GM18507 (cell line): Measurements from ENCODE around the gene MYCN.
"Not testable (repeated sequence)": the region's sequence is repeated elsewhere in the genome, so short reads cannot be mapped to it uniquely, and the experiment has no call there.

Experiments used
- DNase-seq: peaks from one replicate; pipeline ENCODE4 v3.0.0; 2011; ENCODE audit warnings: low read depth; ENCODE audit not compliant: insufficient read length; ENCODE audit errors: extremely low spot score
- FAIRE-seq: peaks from 2 replicates; lab custom pipeline; 2011; peaks lifted over from hg19 to GRCh38; lab: Jason Lieb, UNC

Gene MYCN

GRCh38 chr2:15941481-15941850 lies 1.1 kb downstream of the MYCN start:
- DNase-seq (no peak), FAIRE-seq (no peak)

DNA sequence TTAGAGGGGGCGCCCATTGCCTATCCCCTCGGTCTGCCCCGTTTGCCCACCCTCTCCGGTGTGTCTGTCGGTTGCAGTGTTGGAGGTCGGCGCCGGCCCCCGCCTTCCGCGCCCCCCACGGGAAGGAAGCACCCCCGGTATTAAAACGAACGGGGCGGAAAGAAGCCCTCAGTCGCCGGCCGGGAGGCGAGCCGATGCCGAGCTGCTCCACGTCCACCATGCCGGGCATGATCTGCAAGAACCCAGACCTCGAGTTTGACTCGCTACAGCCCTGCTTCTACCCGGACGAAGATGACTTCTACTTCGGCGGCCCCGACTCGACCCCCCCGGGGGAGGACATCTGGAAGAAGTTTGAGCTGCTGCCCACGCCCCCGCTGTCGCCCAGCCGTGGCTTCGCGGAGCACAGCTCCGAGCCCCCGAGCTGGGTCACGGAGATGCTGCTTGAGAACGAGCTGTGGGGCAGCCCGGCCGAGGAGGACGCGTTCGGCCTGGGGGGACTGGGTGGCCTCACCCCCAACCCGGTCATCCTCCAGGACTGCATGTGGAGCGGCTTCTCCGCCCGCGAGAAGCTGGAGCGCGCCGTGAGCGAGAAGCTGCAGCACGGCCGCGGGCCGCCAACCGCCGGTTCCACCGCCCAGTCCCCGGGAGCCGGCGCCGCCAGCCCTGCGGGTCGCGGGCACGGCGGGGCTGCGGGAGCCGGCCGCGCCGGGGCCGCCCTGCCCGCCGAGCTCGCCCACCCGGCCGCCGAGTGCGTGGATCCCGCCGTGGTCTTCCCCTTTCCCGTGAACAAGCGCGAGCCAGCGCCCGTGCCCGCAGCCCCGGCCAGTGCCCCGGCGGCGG lies 1.7 kb downstream of the MYCN start:
- no peak for DNase-seq
- no peak for FAIRE-seq

DNA sequence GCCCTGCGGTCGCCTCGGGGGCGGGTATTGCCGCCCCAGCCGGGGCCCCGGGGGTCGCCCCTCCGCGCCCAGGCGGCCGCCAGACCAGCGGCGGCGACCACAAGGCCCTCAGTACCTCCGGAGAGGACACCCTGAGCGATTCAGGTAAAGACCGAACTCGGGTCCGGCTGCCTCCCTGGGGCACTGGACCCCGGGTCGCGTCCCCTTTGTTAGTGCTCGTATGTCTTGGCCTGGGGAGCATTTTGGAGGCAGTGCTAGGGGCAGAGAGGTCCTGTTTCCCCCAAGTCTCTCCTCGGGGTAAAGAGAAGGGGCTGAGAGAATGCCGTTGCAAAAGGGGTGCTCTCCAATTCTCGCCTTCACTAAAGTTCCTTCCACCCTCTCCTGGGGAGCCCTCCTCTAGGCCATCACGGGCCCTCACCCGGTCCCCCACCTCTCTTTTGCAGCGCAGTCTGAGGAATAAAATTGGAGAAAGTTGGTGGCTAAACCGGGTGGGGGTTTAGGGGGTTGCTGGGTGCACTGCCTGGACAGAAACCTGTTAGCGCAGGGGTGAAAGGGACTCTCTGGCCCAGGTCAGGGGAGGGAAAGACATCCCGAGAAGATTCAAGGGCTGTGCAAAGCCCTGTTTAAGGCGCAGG lies 2.5 kb downstream of the MYCN start:
- DNase-seq (no peak), FAIRE-seq (no peak)

DNA sequence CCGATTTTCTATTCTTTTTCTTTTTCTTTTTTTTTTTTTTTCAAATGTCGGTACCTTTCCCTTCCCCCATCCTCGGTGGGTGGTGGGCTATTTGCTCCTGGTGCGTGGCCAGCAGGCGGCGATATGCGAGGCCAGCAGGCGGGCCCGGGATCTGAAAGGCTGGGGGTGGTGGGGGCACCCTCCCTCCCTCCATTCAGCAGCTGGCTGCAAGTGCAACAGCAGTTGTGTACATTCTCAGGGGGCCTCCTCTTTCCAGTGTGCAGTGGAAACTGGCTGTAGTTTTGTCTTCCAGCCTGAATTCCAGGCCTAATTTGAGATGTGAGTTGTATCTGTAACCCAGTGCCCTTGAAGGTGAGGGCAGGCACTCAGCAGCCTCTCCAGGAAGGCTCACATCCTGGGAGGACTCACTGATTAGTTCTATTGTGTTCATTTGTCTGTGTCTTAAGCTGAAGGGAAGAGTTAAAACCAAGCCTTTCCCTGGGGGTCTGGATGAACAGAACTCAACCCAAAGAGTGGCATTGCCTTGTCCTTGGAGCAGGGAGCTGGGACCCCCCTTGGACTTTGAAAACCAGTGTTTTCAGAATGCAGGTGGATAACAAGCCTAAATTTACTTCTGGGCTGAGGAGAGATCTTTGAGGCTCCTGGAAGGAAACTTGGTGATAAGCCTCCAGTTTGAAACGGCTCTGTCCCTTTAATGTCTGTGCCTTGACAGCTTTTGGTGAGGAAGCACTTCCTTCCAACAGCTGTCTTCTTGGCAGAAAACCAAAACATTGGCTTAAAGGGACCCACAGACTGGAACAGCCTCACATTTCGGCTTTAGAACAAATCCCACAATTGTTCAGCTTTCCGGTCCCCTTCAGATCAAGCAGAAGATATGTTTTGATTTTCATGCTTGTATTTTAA lies 3.3 kb downstream of the MYCN start:
- no peak for FAIRE-seq
- no peak for DNase-seq

DNA sequence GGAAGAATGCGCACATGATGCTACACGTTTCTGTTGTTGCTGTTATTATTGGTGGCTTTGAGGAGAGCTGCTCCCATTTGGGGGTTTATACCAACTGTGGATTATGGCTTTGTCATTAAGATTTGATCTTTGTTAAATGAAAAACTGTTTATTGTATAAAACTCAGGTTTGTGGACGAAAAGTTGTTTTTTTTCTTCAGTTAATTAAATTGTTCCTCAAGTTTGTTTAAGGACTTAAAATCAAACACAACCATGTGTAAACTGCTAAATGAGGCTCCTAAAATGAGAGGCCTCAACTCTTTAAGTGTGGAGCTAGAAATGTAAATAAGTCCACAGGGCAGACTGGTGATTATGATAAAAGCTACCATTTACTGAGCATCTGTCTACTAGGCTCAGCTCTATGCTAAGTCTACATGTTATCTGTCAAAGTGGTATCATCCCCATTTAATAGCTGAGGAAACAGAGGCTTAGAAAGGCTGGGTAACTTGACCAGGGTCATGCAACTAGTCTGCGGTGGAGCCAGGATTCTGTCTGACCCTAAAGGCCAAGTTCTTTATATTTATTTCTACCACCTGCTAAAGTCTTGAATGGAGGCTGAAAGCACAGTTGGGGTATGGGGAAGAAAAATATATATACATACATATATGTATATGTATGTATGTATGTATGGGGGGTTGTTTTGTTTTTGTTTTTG lies 4.1 kb downstream of the MYCN start:
- DNase-seq (no peak), FAIRE-seq (no peak)

DNA sequence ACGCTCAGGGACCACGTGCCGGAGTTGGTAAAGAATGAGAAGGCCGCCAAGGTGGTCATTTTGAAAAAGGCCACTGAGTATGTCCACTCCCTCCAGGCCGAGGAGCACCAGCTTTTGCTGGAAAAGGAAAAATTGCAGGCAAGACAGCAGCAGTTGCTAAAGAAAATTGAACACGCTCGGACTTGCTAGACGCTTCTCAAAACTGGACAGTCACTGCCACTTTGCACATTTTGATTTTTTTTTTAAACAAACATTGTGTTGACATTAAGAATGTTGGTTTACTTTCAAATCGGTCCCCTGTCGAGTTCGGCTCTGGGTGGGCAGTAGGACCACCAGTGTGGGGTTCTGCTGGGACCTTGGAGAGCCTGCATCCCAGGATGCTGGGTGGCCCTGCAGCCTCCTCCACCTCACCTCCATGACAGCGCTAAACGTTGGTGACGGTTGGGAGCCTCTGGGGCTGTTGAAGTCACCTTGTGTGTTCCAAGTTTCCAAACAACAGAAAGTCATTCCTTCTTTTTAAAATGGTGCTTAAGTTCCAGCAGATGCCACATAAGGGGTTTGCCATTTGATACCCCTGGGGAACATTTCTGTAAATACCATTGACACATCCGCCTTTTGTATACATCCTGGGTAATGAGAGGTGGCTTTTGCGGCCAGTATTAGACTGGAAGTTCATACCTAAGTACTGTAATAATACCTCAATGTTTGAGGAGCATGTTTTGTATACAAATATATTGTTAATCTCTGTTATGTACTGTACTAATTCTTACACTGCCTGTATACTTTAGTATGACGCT lies 5.8 kb downstream of the MYCN start:
- FAIRE-seq, result no peak
- DNase-seq, result no peak

- no peak for FAIRE-seq
Measured at GRCh38 chr2:15946983-15947382, 6.6 kb downstream of the MYCN start.

GRCh38 chr2:15947431-15947830 lies 7.1 kb downstream of the MYCN start:
- FAIRE-seq (no peak), DNase-seq (no peak)

More at GRCh38 chr2:15946983-15947382, 6.6 kb downstream of the MYCN start:
- no peak for DNase-seq

- DNase-seq (no peak), FAIRE-seq (no peak)
Measured at GRCh38 chr2:15948704-15948957, 8.3 kb downstream of the MYCN start.

- no peak for FAIRE-seq
- DNase-seq, result no peak
Measured at GRCh38 chr2:15949126-15949525, 8.8 kb downstream of the MYCN start.

GRCh38 chr2:15949551-15949950 lies 9.2 kb downstream of the MYCN start:
- FAIRE-seq (no peak), DNase-seq (no peak)

DNA sequence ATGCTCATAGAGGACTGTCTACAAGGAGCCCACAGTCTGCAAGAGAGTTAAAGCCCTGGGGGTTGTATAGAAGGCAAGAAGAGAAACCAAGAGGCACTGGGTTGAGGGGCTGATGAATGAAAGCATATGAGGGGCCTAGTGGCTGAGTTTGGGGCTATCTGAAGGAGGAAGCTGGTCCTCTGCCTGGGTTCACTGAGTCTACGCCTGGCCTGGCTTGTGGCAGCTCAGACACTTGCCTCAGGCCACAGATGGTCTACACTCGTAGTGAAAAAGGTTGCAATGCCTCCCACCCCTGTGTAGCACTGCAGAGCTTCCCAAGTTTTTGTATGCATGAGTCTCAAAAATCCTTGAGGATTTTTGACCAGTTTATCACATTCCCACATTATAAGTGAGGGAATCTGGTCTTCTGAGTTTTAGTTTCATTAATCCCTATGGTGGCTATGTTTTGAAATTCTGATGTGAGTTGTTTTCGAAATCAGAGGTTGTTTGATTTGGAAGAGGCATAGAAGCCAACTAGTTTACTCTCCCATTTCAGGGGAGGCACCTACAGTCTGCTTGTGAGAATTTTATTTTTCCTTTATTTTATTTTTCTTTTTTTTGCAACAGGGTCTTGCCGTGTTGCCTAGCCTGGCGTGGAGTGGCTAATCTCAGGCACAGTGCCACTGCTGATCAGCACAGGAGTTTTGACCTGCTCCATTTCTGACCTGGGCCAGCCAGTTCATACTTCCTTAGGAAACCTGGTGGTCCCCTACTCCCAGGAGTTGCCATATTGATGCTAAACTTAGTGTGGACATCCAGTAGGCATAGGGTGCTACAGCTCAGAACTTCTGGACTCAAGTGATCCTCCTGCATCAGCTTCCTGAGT lies 10.0 kb downstream of the MYCN start:
- FAIRE-seq (no peak), DNase-seq (no peak)

DNA sequence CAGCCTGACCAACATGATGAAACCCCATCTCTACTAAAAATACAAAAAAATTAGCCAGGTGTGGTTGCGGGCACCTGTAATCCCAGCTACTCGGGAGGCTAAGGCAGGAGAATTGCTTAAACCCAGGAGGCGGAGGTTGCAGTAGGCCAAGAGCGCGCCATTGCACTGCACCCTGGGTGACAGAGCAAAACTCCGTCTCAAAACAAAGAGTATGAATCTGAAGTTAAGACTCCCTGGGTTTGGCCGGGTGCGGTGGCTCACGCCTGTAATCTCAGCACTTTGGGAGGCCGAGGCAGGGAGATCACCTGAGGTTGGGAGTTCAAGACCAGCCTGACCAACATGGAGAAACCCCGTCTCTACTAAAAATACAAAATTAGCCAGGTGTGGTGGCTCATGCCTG lies 11.6 kb downstream of the MYCN start:
- not testable (repeated sequence) for DNase-seq, FAIRE-seq

DNA sequence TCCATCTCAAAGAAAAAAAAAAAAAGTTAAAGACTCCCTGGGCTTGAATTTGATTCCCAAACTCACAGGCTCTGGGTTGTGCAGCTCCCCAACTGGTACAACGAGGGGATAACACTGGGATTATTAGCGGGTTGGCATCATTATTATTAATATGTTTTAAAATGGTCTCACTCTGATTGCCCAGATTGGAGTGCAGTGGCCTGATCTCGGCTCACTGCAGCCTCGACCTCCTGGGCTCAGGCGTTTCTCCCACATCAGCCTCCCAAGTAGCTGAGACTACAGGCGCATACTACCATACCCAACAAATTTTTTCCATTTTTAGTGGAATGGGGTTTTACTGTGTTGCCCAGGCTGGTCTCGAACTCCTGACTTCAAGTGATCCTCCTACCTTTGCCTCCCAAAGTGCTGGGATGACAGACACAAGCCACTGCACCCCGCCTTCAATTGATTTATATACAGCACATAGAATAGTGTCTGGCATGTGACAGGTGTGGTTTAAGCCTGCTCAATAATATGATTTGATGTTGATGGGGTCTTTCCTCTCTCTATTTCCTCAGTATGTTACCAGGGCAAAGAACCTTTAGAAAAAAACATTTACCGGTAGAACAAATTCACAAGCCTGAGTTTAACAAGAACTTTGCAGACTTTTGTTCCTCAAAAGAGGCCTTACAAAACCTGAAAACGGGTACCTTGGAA lies 12.2 kb downstream of the MYCN start:
- FAIRE-seq (no peak), DNase-seq (no peak)

DNA sequence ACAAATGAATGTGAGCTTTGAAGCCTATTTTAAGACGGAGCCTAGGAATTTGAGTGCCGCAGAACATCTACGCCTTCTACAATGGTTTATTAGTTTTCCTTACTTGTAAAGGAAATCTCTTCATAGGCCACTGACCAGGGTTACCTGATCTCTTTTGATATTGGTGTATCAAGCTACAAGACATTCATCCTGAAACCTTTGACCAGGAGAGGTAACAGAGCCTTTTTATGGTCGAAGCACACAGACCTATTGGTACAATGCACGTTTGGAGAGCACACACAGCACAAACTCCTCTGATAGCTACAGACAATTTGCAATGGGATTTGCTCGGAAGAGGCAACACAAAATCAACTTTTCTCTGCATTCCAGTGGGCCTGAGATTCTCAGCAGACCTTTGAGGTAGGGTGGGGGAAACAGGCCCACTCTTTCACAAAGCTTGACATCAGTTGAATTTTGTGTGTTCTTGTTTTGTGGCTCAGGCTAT lies 12.8 kb downstream of the MYCN start:
- DNase-seq (no peak), FAIRE-seq (no peak)

DNA sequence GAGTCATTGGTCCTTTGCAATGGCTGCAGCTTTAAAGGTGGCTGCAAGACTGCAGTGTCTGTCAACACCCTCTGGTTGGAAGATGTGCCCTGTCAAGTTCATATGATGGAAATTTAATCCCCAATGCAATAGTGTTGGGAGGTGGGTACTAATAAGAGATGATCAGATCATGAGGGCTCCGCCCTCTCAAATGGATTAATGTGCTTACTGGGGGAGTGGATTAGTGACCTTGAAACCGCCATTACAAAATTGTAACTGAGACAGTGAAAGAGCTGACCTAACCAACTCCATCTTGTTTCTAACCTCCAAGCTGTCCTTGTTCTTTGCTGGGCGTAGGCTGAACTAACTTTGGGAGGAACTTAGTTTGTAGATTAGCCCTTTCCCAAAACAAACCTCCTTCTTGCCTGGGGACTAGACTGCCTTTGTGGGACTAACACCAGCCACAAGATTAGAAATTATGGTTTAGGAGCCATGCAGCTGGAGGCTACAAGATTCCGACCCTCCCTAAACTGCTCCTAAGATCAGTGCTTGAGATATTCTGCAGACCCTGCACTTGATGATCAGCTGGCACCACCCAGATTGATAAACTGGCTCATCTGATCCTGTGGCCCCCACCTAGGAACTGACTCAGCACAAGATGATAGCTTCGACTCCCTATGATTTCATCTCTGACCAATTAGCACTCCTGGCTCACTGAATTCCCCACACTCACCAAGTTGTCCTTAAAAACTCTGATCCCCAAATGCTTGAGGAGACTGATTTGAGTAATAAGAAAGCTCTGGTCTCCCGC lies 13.7 kb downstream of the MYCN start:
- DNase-seq (no peak), FAIRE-seq (no peak)

GRCh38 chr2:15954761-15955160 lies 14.4 kb downstream of the MYCN start:
- FAIRE-seq (no peak), DNase-seq (no peak)
